CD14-positive monocyte (primary cell): ENCODE measurements around the gene RNF43. TPM values are rescaled to one million over a fixed set of nuclear protein-coding genes. Genes with fewer than 3 reads are reported as not detected.
A peak's percentile ranks its signal among the peaks of the same experiment; 100 is the strongest.
"Not testable (repeated sequence)": the region's sequence is repeated elsewhere in the genome, so short reads cannot be mapped to it uniquely, and the experiment has no call there.

Experiments used
- DNase-seq, 3 donors: peaks; one replicate each; pipeline ENCODE4 v3.0.0-alpha.2; 2011 to 2022
- H2AFZ ChIP-seq: 2 replicates; pipeline ENCODE4 v1.6.0; 2012; ENCODE audit warnings: mild to moderate bottlenecking, low read depth, low read length, inconsistent platforms; ENCODE audit not compliant: insufficient read depth, poor library complexity, severe bottlenecking
- H3K27ac ChIP-seq, 2 donors: 1 replicate in 1 of 2; 2 replicates in 1 of 2; pipeline ENCODE4 v1.5.1; 2012 to 2013; ENCODE audit warnings: low read length in 2 of 2, control low read depth in 1 of 2, inconsistent platforms in 1 of 2, low read depth in 1 of 2, mild to moderate bottlenecking in 1 of 2
- H3K27me3 ChIP-seq, 2 donors: one replicate each; pipeline versions ENCODE4 v1.6.0 to v1.6.1; 2011 to 2013; ENCODE audit warnings: low read length in 2 of 2; ENCODE audit not compliant: control insufficient read depth in 2 of 2, insufficient read depth in 2 of 2
- H3K36me3 ChIP-seq, 2 donors: replicated peaks in 1 of 2; 1 replicate in 1 of 2; 2 replicates in 1 of 2; pipeline versions ENCODE4 v1.5.1 to v1.6.1; 2012 to 2013; ENCODE audit warnings: low read length in 2 of 2, control low read depth in 1 of 2, inconsistent platforms in 1 of 2, mild to moderate bottlenecking in 1 of 2; ENCODE audit not compliant: insufficient read depth in 2 of 2, control insufficient read depth in 1 of 2
- H3K4me1 ChIP-seq, 2 donors: 1 replicate in 1 of 2; 2 replicates in 1 of 2; pipeline versions ENCODE4 v1.5.1 to v1.6.1; 2012 to 2013; ENCODE audit warnings: low read length in 2 of 2, control low read depth in 1 of 2, inconsistent platforms in 1 of 2, mild to moderate bottlenecking in 1 of 2, moderate library complexity in 1 of 2; ENCODE audit not compliant: insufficient read depth in 2 of 2, control insufficient read depth in 1 of 2
- H3K4me2 ChIP-seq: replicated peaks from 2 replicates; pipeline ENCODE3; 2012; ENCODE audit warnings: low read length, moderate library complexity, mild to moderate bottlenecking; ENCODE audit not compliant: poor library complexity, severe bottlenecking; ENCODE audit errors: extremely low read depth
- H3K4me3 ChIP-seq, 3 experiments: fragments of 200-600 bp in 1 of 3; sonication (generic) in 1 of 3; replicated peaks in 1 of 3; 1 replicate in 2 of 3; 2 replicates in 1 of 3; pipeline ENCODE4 v1.5.1; 2011 to 2013; ENCODE audit warnings: low read length in 3 of 3, mild to moderate bottlenecking in 3 of 3, control low read depth in 2 of 3, low read depth in 2 of 3, inconsistent platforms in 1 of 3, moderate library complexity in 1 of 3
- H3K79me2 ChIP-seq: 2 replicates; pipeline ENCODE4 v1.6.0; 2012; ENCODE audit warnings: mild to moderate bottlenecking, control low read depth, inconsistent platforms, low read length, moderate library complexity; ENCODE audit not compliant: insufficient read depth
- H3K9ac ChIP-seq: 2 replicates; pipeline ENCODE4 v1.6.0; 2017; ENCODE audit warnings: low read length, mild to moderate bottlenecking; ENCODE audit not compliant: insufficient read depth, poor library complexity, severe bottlenecking
- H3K9me3 ChIP-seq, 2 donors: replicated peaks in 1 of 2; 1 replicate in 1 of 2; 2 replicates in 1 of 2; pipeline versions ENCODE4 v1.5.1 to v1.6.1; 2012 to 2013; ENCODE audit warnings: low read length in 2 of 2, control low read depth in 1 of 2; ENCODE audit not compliant: control insufficient read depth in 1 of 2, insufficient read depth in 1 of 2
- H4K20me1 ChIP-seq: 2 replicates; pipeline ENCODE4 v1.6.0; 2012; ENCODE audit warnings: mild to moderate bottlenecking, low read length, control low read depth, moderate library complexity; ENCODE audit not compliant: insufficient read depth
- H3K27ac Mint-ChIP-seq, 7 donors: one replicate each; pipeline ENCODE4 v1.8.0; 2020; ENCODE audit warnings: mild to moderate bottlenecking in 7 of 7, mixed read lengths in 7 of 7, moderate library complexity in 6 of 7, inconsistent platforms in 2 of 7
- H3K27me3 Mint-ChIP-seq, 3 donors: one replicate each; pipeline ENCODE4 v1.8.0; 2021 to 2022; ENCODE audit warnings: low read depth in 3 of 3, mild to moderate bottlenecking in 3 of 3, mixed read lengths in 3 of 3, moderate library complexity in 3 of 3, inconsistent platforms in 1 of 3
- H3K36me3 Mint-ChIP-seq, 2 donors: one replicate each; pipeline ENCODE4 v1.8.0; 2020; ENCODE audit warnings: mixed read lengths in 2 of 2, inconsistent platforms in 1 of 2, mild to moderate bottlenecking in 1 of 2
- H3K4me1 Mint-ChIP-seq: one replicate; pipeline ENCODE4 v1.8.0; 2020; ENCODE audit warnings: mild to moderate bottlenecking, mixed read lengths
- H3K4me3 Mint-ChIP-seq, 2 donors: one replicate each; pipeline ENCODE4 v1.8.0; 2020; ENCODE audit warnings: mild to moderate bottlenecking in 2 of 2, mixed read lengths in 2 of 2, moderate library complexity in 1 of 2
- H3K9me3 Mint-ChIP-seq, 7 donors: one replicate each; pipeline ENCODE4 v1.8.0; 2020 to 2022; ENCODE audit warnings: mixed read lengths in 7 of 7, mild to moderate bottlenecking in 6 of 7, moderate library complexity in 6 of 7, inconsistent platforms in 2 of 7
- CTCF ChIP-seq: fragments of 200-600 bp; IDR thresholded peaks from one replicate; pipeline ENCODE4 v1.8.0; 2022; ENCODE audit warnings: antibody characterized with exemption, mild to moderate bottlenecking
- WGBS: methylation state at CpG from one replicate; pipeline ENCODE4 v1.1.5; 2013; ENCODE audit warnings: missing lambda C conversion rate; ENCODE audit not compliant: insufficient coverage; 5-methylcytosine and 5-hydroxymethylcytosine counted together
- intact Hi-C, 2 donors: fragments of 100-400 bp; cut with micrococcal nuclease; formaldehyde crosslinking; loops; one replicate each; pipeline versions ENCODE4 v1.15.0 to v1.15.1; 2023
- polyA plus RNA-seq, 3 donors: library from polyadenylated mRNA; depleted of rRNA in 1 of 3; unstranded in 2 of 3; stranded (reverse) in 1 of 3; fragments of 300-500 nt in 2 of 3; fragments of >200 nt in 1 of 3; fragmentation: Illumina TruSeq in 2 of 3; gene quantifications; 1 replicate in 2 of 3; 2 replicates in 1 of 3; pipeline ENCODE4 v1.2.3, GENCODE V29; 2012 to 2021

The RNF43 gene
- polyA plus RNA-seq, 3 donors = 0.01 to 0.11 TPM; not detected in 1

- intact Hi-C loops = no loop called here
- Histone ChIP-seq H3K4me1 (no peaks in the 10 kb centered on the region), H3K4me2 (no peak overlapping the region), H4K20me1 (no peaks in the 10 kb centered on the region), H2AFZ (no peak overlapping the region), H3K9me3 (no peaks in the 10 kb centered on the region), H3K4me3 (no peak overlapping the region), H3K79me2 (no peaks in the 10 kb centered on the region), H3K9ac (no peak overlapping the region), H3K27me3 (peaks cover 0 to 6% of the 10 kb centered on the region in 2 donors), H3K27ac (no peak overlapping the region), H3K36me3 (no peaks in the 10 kb centered on the region)
- WGBS = 100% methylated on average over 2 of the region's 3 CpGs
- DNase-seq = no peak
- Mint-ChIP-seq H3K27me3 (peaks cover 6 to 26% (median 10%) of the 10 kb centered on the region in 3 donors), H3K4me1 (no peaks in the 10 kb centered on the region), H3K4me3 (no peak overlapping the region), H3K9me3 (no peaks in the 10 kb centered on the region), H3K36me3 (no peaks in the 10 kb centered on the region), H3K27ac (no peak overlapping the region)
- no peak for TF ChIP-seq CTCF
Observed at GRCh38 chr17:58399974-58400373, 17.4 kb downstream of the RNF43 start.

GRCh38 chr17:58398574-58399266, 18.6 kb downstream of the RNF43 start:
- no peak overlapping the region for H3K4me3 ChIP-seq
- no peaks in the 10 kb centered on the region for H3K79me2 ChIP-seq
- no peak overlapping the region for H3K27ac Mint-ChIP-seq
- no CpG with 5 or more reads among the region's 3 CpGs for WGBS
- TF ChIP-seq CTCF = no peak
- no peak overlapping the region for H3K27ac ChIP-seq
- DNase-seq = no peak
- no peak overlapping the region for H3K9ac ChIP-seq
- H3K4me1 Mint-ChIP-seq = no peaks in the 10 kb centered on the region
- H3K36me3 ChIP-seq = no peaks in the 10 kb centered on the region
- H3K27me3 Mint-ChIP-seq = peaks cover 6 to 30% (median 10%) of the 10 kb centered on the region in 3 donors
- no peaks in the 10 kb centered on the region for H4K20me1 ChIP-seq
- peaks cover 0 to 6% of the 10 kb centered on the region in 2 donors for H3K27me3 ChIP-seq
- H3K4me3 Mint-ChIP-seq = peak overlapping the region in 1 of 2 donors; percentile 10
- H3K9me3 Mint-ChIP-seq = peaks cover 0 to 2% (median 0%) of the 10 kb centered on the region in 7 donors
- H3K4me2 ChIP-seq = no peak overlapping the region
- no peaks in the 10 kb centered on the region for H3K36me3 Mint-ChIP-seq
- no peaks in the 10 kb centered on the region for H3K4me1 ChIP-seq
- no peaks in the 10 kb centered on the region for H3K9me3 ChIP-seq
- intact Hi-C loops = no loop called here
- no peak overlapping the region for H2AFZ ChIP-seq

GRCh38 chr17:58397421-58397820, 19.9 kb downstream of the RNF43 start:
- H3K79me2 ChIP-seq, H3K4me3 ChIP-seq, H2AFZ ChIP-seq, H3K9me3 Mint-ChIP-seq, H3K9me3 ChIP-seq, H3K4me2 ChIP-seq, H3K27ac ChIP-seq, H3K4me1 Mint-ChIP-seq, H3K4me3 Mint-ChIP-seq, DNase-seq, H3K9ac ChIP-seq, H3K27me3 ChIP-seq, intact Hi-C loops, H3K36me3 ChIP-seq, H3K27ac Mint-ChIP-seq, H3K36me3 Mint-ChIP-seq, H4K20me1 ChIP-seq, H3K4me1 ChIP-seq: not testable (repeated sequence)
- H3K27me3 Mint-ChIP-seq = peaks cover 6 to 30% (median 6%) of the 10 kb centered on the region in 3 donors
- WGBS = 100% methylated on average over 1 of the region's 5 CpGs
